ENCODE measurements around the gene KMT5B.
A peak's percentile ranks its signal among the peaks of the same experiment; 100 is the strongest.

KMT5B gene

DNA sequence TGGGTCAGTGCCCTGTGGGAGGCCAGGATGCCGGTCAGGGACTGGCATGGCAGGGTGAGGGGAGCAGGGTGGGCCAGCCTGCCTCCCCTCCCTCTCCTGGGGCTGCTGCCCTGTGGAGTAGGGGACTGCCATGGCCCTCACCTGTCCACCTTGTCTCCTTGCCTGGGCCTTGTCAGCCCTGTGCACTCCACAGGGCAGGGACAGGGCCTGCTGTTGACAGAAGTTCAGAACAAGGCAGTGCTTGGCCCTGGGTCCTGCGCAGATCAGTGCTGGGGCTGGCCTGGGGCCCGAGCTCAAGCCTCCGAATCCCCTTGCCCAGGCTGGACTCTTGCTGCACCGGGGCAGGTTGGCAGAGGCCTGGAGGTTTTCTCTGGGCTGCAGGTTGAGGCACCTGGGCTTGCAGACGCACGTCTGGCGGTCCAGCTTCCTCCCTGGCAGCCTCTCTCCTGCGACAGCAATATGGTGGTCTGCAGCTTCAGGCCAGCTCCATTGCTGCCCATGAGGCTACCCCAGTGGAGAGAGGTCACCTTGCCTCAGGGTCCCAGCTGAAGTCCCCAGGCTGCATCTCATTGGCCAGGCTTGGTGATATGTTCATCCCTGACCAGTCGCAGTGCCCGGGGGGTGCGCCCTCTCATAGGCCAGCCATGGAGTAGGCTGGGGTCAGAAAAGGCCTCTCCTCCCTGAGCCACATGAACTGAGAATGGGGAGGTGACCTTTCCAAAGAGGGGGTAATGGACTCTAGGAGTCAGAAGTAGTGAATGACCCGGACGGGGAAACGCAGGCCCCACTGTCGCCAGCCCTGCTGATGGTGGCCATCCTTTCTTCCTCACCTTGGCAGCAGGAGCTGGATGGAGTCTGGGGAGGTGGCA lies 70.4 kb downstream of the KMT5B start:
- no peak for DNase-seq

DNA sequence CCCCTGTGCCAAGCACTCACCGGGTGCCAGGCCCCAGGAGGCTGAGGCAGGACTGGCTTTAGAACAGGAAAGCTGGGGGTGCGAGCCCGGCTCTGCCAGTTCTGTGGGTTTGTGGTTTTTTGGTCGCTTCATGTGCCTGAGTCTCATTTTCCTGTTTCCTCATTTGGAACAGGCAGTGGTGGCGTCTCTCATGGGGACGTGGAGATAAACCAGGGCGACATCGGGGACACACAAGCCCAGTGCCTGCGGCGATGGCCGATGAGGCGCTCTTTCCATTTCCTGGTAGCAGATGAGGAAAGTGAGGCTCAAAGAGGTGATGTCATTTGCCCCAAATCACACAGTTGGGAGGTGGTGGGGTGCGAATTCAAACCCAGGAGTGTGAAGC lies 71.1 kb downstream of the KMT5B start:
- DNase-seq: peak; percentile 45 to 59

DNA sequence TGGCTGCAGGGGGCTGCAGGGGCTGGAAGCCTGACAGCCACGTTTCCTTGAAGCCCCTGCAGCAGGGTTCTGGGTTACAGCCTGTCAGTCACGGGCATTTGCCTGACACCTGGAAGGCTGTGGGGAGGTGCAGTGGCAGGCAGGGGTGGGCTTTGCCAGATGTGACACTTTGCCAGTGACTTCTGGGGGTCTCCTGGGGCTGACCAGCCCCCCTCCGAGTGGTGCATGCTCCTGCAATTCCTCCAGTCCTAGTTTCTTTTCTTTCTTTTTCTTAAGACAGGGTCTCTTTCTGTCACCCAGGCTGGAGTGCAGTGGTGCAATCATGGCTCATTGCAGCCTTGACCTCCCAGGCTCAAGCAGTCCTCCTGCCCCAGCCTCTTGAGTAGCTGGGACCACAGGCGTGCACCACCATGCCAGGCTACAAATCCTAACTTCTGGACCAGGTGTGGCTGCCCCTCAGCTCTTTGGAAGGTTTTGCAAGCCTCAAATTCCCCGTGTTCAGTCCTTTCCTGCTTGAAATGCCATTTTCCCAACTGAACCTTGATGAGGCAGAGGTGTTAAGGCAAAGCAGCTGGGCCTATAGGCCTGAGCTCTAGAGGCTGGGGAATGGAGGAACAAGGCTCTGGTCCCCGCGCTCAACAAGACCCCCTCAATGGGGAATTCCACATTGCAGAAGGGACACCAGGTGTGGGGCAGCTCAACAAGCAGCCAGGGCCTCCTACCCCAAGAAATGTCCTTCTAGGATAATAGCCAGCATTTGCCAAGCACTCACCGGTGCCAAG lies 71.7 kb downstream of the KMT5B start:
- DNase-seq: no peak

DNA sequence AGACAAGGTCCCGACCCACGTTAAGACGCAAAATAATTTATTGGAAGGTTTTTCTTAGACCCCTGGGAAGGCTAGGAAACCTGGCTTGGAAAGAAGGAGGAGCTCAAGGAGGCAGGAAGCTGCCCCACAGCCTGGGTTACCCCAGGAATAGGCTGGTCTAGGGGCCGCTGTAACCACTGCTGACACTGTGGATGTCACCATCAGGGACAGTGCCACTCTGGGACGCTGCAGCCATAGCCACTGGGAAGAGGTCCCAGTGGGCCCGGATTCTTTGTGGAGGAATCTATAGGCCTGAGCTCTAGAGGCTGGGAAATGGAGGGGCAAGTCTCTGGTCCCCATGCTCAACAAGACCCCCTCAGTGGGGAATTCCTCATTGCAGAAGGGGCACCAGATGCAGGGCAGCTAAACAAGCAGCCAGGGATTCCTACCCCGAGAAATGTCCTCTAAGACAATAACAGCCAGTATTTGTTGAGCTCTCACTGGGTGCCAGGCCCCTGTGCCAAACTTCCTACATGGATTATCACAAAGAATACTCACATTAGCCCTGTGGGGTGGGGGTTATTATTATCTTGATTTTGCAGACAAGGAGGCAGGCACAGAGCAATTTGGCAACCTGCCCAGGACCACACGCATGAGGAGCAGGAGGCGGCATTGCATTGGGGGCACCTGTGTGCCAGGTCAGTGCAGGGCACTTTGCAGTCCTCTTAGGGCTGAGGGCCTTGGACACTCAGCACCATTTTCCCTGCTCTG lies 72.4 kb downstream of the KMT5B start:
- DNase-seq: no peak

DNA sequence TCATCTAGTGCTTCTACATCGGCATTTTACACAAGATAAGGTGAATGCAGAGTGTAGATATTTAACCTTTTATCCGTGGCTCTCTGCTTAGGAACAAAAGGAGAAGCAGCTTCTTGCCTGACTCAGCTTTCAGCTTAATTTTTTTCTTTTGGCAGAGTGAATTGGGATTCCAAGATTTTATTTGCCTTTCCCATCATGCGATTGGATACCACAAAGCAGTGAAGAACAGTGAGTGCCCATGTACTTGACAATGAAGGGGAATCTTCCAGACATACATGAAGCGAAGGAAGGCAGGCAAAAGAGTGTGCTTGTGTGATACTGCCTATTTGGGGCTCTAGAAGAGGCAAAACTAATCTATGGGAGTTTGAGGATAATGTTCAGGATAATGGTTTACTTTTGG lies 74.9 kb downstream of the KMT5B start:
- no peak for DNase-seq

DNA sequence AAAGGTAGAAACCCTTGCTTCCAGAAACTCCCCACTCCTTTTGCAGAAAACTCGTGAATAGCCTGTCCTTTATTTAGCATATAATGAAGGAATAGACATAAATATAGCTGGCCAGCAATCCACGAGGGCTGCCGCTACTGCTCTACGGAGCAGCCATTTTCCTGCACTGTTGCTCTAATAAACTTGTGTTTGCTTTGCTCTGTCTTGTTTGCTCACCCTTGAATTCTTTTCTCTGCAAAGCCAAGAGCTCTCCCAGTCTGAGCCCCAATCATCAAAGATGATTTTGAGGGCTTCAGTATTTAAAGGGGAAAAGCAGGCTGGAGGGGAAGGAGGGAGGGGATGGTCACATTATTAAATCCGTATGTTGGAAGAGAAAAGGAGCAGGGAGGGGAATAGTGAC lies 75.3 kb downstream of the KMT5B start:
- DNase-seq: no peak

DNA sequence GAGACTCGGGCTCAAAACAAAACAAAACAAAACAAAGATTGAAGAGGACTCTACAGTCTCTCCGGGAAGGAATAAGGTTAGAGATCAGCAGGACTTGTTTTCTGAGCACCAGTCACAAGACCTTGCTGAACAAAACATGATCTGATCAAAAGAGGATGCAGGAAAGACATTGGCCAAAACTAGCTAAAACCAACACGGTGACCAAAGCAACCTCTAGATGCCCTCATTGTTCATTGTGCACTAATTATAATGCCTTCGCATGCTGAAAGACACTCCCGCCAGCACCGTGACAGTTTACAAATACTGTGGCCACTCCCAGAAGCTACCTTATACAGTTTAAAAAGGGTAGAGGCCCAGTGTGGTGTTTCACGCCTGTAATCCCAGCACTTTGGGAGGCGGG lies 76.2 kb downstream of the KMT5B start:
- DNase-seq: no peak

DNA sequence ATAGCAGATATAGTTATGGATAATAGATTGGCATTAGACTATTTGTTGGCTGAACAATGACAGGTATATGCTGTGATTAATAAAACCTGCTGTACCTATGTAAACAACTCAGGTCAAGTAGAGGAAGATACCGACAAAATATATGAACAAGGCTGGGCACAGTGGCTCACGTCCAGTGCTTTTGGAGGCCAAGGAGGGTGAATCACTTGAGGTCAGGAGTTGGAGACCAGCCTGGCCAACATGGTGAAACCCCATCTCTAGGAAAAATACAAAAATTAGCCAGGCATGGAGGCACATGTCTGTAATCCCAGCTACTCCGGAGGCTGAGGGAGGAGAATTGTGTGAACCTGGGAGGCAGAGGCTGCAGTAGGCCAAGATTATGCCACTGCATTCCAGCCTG lies 77.9 kb downstream of the KMT5B start:
- no peak for DNase-seq

DNA sequence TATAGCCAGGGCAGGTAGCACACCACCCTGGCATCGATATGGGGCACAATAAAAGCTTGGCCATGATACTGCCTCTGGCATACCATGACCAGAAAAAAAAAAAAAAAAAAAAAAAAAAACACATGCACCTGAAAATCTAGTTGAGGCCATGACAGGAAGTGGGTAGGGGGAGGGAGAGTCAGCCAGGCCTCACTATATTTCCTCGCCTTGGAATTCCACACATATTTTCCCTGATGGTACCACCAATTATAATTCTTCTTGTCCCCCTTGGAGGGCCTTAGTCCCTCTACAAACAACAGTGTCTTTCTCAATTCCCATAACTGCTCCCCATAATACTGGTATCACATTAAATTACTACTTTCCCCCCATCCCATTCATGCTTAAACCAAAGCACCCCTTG lies 79.3 kb downstream of the KMT5B start:
- no peak for DNase-seq

DNA sequence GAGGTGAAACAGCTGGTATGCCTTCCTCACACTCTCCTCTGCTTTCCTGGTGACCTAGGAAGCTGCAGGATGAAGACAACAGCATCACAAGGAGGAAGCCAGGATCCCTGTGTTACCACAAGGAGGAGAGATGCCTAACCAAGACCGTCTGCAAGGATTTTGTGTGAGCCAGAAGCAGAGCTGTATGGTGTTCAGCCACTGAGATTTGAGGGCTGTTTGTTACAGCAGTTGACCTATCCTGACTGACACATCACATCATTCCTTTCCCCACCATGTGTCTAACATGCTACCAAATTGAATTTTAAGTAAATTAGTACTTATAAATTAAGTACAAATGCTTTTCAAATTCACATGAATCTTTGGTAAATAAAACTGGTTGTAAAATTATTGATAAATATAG lies 83.0 kb downstream of the KMT5B start:
- DNase-seq: no peak

DNA sequence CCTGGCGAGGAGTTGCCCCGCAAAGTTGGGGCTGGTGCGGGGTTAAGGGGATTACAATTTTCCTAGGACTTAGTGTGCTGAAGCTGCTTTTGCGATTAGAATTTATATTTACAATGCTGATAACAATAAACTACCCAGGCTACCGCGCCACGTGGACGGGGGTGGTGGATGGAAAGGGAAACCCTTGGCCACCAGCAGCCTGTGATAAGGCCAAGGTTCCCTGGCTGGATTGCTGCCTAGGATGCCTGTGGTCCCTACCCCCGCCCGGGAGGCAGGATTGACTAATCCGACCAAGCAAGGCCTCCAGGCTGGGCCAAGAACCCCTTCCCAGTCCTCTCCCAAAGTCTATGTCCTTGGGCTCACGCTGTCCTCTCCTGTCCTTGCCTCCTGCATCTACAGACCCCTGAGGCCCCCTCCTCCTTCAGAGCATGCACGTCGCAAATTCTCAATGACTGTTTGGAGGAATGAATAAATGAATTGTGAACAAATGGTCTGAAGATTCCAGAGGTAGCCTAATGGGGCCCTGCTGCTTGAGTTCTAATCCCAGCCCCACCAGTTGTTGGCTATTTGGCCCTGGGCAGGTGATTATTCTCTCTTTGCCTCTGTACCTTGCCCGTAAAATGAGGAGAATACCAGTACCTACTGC lies 84.3 kb downstream of the KMT5B start:
- DNase-seq: no peak

DNA sequence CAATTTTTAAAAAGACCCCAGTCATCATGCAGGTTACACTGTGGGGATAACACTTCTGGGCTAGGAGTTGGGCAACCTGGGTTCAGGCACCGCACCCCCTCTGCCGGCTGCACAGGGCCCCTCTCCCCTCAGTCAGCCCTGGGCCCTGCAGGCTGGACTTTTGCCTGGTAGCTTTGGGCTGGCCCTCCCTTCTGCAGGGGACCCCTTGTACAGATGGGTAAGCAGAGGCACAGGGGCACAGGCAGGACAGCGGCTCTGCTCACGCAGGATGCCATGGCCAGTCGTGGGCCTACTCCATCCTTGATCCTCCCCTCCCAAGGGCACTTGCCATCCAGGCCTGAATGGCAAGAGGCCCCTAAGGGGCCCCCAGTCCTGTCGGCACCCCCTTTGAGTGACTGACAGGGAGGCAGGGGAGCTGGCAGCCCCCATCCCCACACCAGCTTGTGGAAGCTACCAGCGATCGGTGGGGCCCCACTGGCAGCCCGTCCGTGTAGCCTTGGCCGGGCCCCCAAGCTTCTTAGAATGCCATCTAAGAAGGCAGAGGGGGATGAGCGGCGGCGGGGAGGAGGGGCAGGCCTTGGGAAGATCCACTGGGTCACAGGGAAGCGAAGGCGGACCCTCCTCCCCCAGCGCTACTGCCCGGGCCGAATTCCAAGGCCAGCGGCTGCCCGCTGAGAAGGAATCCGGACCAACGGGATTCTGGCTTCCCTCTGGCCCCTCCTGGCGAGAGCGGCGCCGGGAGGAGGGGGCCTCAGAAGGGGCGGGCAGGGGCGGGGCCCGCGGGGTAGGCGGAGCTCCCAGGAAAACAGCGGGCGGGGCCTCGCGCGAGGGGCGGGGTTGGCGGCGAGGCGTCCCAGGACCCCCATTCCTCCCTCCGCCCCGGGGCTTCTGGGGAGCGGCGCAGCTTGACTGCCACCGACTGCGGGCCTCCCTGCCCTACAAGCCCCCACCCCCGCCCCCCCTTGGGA lies 85.1 kb downstream of the KMT5B start:
- DNase-seq: no peak

DNA sequence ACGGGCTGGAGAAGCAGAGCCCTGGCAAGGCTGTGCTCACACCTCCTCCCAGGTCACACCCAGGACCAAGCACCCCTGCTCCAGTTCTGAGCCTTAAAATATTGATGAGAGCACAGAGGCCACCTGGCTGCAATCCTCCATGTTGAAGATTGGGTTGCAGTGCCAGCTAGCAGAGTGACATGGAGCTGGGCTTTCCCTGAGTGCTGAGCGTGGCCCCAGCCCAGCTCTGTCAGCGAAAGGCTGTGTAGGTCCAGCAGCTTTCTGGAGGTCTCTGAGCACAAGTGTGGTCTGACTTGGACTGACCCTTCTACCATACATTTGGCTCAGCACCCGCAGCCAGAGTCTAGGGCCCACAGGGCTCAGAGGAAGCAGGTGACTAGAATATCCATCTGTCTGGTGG lies 87.9 kb downstream of the KMT5B start:
- no peak for DNase-seq

DNA sequence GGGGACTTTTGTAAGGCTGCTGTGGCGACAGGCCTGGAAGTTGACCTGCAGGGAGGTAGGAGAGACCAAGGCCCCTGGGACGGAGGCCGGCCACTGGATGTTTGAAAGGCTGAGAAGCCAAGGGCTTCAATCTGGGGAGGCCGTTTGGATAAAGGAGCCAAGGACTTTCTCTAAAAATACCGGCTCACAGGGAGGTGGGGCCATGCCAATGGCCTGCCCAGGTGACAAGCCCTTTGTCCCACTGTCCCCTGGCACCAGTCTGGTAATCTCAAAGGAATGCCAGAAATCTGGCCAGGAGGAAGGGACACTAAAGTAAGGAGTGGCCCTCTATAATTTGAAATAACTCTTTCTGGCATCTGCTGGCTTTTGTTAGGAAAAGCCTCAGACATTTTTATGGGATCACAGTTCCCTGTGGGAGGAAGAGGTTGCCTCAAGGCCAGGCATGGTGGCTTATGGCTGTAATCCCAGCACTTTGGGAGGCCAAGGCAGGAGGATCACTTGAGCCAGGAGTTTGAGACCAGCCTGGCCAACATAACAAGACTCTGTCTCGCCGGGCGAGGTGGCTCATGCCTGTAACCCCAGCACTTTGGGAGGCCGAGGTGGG lies 90.1 kb downstream of the KMT5B start:
- no peak for DNase-seq

DNA sequence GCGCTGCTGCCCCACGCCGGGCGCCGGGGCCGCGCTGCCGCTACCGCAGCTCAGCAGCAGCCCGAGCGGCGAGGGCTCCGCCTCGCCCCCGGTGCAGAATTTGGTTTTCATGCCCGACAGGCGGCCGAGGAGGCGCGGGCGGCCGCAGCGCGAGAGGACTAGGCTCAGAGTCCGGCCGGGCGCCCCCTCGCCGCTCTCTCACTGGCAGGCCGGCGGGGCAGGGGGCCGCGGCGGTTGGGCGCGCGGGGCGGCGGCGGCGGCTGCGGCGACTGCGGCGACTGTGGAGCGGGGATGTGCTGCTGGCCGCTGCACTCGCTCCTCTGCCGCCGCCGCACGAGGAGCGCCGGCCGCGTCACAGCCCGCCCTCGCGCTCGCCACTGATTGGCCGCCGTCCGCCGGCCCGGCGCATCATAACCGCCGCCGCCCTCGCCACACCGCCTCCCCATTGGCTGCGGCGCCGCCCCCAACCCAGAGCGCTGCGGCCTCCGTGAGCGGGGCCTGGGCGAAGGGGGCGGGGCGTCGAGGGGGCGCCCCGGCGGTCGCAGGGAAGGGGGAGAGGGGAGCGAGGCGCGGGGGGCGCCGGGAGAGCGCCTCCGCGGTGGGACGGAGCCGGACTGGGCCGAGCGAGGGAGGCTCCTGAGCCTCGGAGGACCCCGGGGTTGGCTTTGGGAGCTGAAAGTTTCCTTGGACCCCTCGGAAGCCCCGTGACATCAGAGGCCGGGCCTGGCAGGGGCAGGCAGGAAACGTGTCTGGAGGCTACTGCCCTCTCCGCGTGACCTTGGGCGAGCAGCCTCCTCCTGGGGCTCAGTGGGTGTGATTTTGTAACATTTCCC lies 91.8 kb downstream of the KMT5B start, which contains the start of gene CHKA:
TSS of gene CHKA (minus strand) at position 322 of the 833 bp plus-strand sequence. CDS start at position 111, 211 bp downstream.
- peak; percentile 82 to 86 for DNase-seq

DNA sequence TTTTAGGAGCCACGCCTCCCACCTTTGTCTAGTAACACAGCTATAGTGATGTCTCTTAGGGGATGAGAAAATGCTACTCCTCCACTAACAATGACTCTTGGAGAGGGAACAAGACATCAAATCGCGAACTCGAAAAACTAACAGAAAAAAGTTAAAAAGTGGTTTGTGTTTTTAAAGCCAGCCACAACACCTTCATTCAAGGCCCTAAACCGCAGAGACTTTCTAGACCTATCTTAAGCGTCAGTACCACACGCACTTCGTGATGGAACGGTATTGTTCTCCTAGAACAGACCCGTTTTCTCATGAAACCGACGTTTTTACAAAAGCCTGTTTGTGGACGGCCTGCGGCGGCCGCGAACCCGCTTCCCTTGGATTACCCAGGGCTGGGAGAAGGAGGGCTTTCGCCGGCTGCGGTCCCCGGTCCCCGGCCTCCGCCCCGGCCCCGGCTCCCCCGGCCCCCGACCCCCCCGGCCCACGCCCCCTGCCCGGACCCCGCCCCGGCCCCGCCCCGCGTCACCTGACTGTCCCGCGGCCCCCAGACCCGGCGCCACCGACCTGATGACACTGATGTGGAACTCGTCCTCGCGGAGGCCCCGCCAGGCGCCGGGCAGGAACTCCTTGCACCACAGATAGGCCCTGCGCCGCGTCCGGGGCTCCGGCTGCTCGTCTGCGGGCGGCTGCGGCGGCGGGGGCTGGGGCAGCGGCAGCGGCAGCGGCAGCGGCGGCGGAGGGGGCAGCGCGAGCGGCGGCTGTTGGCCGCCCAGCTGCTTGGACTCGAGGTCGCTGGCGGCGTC lies 92.6 kb downstream of the KMT5B start:
- DNase-seq: peak; percentile 35 to 45

DNA sequence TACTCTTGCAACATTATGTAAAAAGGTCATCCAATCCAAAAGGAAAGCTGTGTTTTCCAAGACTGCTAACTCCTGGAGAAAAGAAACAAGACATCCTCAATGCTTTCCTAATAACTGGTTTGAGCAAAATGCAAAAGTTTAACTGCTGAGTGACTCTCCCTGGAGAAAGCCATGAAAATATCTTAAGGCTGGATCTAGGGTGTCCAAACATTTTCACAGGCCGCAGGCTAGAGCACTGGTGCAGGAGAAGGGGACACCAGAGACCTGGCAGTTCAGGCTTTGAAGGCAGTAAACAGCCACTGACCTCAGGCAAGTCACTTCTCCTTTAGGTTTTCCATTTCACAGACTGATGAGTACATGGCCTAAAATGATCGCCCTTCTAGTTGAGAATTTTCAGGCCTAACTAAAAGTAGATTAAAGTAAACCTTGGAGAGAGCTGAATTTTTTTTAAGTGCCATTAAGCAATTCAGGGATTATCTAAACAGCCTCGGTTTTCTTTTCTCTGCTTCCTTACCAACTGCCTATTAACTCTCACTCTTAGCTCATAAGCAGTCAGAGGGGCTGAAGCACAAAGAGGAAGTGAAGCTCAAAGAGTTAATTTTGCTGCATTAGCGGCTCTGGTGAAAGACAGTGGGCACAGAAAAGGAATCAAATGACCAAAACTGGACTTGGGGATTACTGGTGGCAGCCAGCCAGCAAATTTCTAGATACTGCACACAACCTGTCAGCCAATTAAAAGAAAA lies 94.2 kb downstream of the KMT5B start:
- DNase-seq: no peak

DNA sequence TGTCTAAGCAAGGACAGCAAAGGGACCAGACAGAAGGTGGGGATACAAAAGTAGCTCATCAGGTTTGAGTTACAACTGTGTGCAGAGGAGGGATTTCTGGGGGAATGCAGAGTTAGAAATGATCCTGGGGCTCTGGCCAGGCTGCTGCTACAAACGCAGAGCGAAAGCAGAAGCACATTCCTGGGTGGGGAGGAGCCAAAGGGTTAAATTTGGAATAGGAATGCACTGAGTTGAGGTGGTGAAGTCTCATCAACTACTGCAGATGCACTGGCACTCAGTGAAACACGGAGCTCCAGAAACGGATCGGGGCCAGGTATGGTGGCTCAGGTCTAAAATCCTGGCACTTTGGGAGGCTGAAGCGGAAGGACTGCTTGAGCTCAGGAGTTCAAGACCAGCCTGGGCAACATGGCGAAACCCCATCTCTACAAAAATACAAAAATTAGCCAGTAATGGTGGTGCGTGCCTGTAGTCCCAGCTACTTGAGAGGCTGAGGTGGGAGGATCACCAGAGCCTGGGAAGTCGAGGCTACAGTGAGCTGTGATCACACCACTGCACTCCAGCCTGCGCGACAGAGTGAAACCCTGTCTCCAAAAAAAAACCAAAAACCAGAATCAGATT lies 95.1 kb downstream of the KMT5B start:
- DNase-seq: no peak
